Thymus (tissue), 11 donors: ENCODE data around the gene SIKE1. TPM values are rescaled to one million over a fixed set of nuclear protein-coding genes. Genes with fewer than 3 reads are reported as not detected.

Experiments used
- DNase-seq, 9 donors: peaks; one replicate each; pipeline ENCODE4 v3.0.0-alpha.2; 2013; ENCODE audit warnings: low spot score in 9 of 9, low read depth in 6 of 9, missing footprints in 1 of 9
- H3K27ac ChIP-seq, 2 donors: one replicate each; pipeline ENCODE4 v1.5.1; 2013; ENCODE audit warnings: control low read depth in 1 of 2, low read depth in 1 of 2, low read length in 1 of 2, mild to moderate bottlenecking in 1 of 2, moderate library complexity in 1 of 2
- H3K27me3 ChIP-seq, 2 donors: one replicate each; pipeline ENCODE4 v1.5.1; 2013; ENCODE audit warnings: low read length in 1 of 2; ENCODE audit not compliant: control insufficient read depth in 2 of 2, insufficient read depth in 1 of 2
- H3K36me3 ChIP-seq, 2 donors: one replicate each; pipeline ENCODE4 v1.5.1; 2013; ENCODE audit warnings: low read length in 1 of 2, mild to moderate bottlenecking in 1 of 2, moderate library complexity in 1 of 2; ENCODE audit not compliant: control insufficient read depth in 2 of 2, insufficient read depth in 2 of 2
- H3K4me1 ChIP-seq, 2 donors: one replicate each; pipeline ENCODE4 v1.5.1; 2013; ENCODE audit warnings: low read length in 2 of 2; ENCODE audit not compliant: control insufficient read depth in 2 of 2, insufficient read depth in 2 of 2
- H3K4me3 ChIP-seq, 2 donors: one replicate each; pipeline ENCODE4 v1.5.1; 2013; ENCODE audit warnings: low read length in 2 of 2, control low read depth in 1 of 2, mild to moderate bottlenecking in 1 of 2
- H3K9me3 ChIP-seq, 2 donors: one replicate each; pipeline ENCODE4 v1.5.1; 2013; ENCODE audit warnings: low read length in 1 of 2, mild to moderate bottlenecking in 1 of 2; ENCODE audit not compliant: control insufficient read depth in 2 of 2, insufficient read depth in 1 of 2
- WGBS: extraction: QIAGEN DNeasy Blood & Tissue Kit; methylation state at CpG from one replicate; pipeline ENCODE4 v1.1.7; 2013; 5-methylcytosine and 5-hydroxymethylcytosine counted together
- polyA plus RNA-seq: library from polyadenylated mRNA; stranded (reverse); fragments of 200-250 nt; gene quantifications from one replicate; pipeline ENCODE4 v1.2.3, GENCODE V29; 2013
- total RNA-seq: library from RNA; stranded (reverse); fragments of 120-200 nt; gene quantifications from one replicate; pipeline ENCODE4 v1.2.4, GENCODE V29; 2013
- donor health status: healthy.

SIKE1 gene
- total and polyA plus RNA-seq, 2 donors: 26.6 to 45.6 TPM

GRCh38 chr1:114749835-114750234, 30.6 kb downstream of the SIKE1 start:
- Histone ChIP-seq H3K4me3 (no peak overlapping the region), H3K4me1 (peaks cover 12% of the 10 kb centered on the region in 2 donors), H3K36me3 (peaks cover 5 to 39% of the 10 kb centered on the region in 2 donors), H3K27ac (no peak overlapping the region), H3K9me3 (no peaks in the 10 kb centered on the region), H3K27me3 (no peaks in the 10 kb centered on the region)
- DNase-seq: no peak
- 94% methylated on average over 5 of the region's 5 CpGs for WGBS

GRCh38 chr1:114746450-114747121, 33.9 kb downstream of the SIKE1 start:
- H3K27ac ChIP-seq: no peak overlapping the region
- no peak overlapping the region for H3K4me3 ChIP-seq
- H3K36me3 ChIP-seq: peaks cover 5 to 54% of the 10 kb centered on the region in 2 donors
- no peaks in the 10 kb centered on the region for H3K9me3 ChIP-seq
- WGBS: 90% methylated on average over 6 of the region's 6 CpGs
- H3K4me1 ChIP-seq: no peaks in the 10 kb centered on the region
- no peak for DNase-seq
- H3K27me3 ChIP-seq: no peaks in the 10 kb centered on the region

- no peaks in the 10 kb centered on the region for H3K4me1 ChIP-seq
- 96% methylated on average over 2 of the region's 2 CpGs for WGBS
- no peak overlapping the region for H3K27ac ChIP-seq
- peaks cover 5 to 53% of the 10 kb centered on the region in 2 donors for H3K36me3 ChIP-seq
- no peaks in the 10 kb centered on the region for H3K27me3 ChIP-seq
- H3K9me3 ChIP-seq: no peaks in the 10 kb centered on the region
- no peak overlapping the region for H3K4me3 ChIP-seq
- DNase-seq: no peak
Measured at GRCh38 chr1:114745291-114745690, 35.2 kb downstream of the SIKE1 start.

- DNase-seq: no peak
- WGBS: 98% methylated on average over 11 of the region's 11 CpGs
- Histone ChIP-seq H3K9me3 (no peaks in the 10 kb centered on the region), H3K4me1 (no peaks in the 10 kb centered on the region), H3K27me3 (no peaks in the 10 kb centered on the region), H3K27ac (no peak overlapping the region), H3K36me3 (peaks cover 12 to 47% of the 10 kb centered on the region in 2 donors), H3K4me3 (no peak overlapping the region)
Measured at GRCh38 chr1:114741963-114742746, 38.3 kb downstream of the SIKE1 start.

GRCh38 chr1:114740331-114740730, 40.2 kb downstream of the SIKE1 start:
- no peak for DNase-seq
- H3K4me1 ChIP-seq: no peaks in the 10 kb centered on the region
- no peaks in the 10 kb centered on the region for H3K27me3 ChIP-seq
- H3K27ac ChIP-seq: no peak overlapping the region
- WGBS: 99% methylated on average over 1 of the region's 1 CpG
- no peak overlapping the region for H3K4me3 ChIP-seq
- H3K9me3 ChIP-seq: no peaks in the 10 kb centered on the region
- peaks cover 17 to 54% of the 10 kb centered on the region in 2 donors for H3K36me3 ChIP-seq

- 99% methylated on average over 6 of the region's 6 CpGs for WGBS
- DNase-seq: no peak
- H3K36me3 ChIP-seq: peaks cover 25 to 68% of the 10 kb centered on the region in 2 donors
- no peaks in the 10 kb centered on the region for H3K27me3 ChIP-seq
- no peaks in the 10 kb centered on the region for H3K4me1 ChIP-seq
- H3K9me3 ChIP-seq: no peaks in the 10 kb centered on the region
- no peak overlapping the region for H3K4me3 ChIP-seq
- H3K27ac ChIP-seq: no peak overlapping the region
Measured at GRCh38 chr1:114737314-114737849, 43.1 kb downstream of the SIKE1 start.

- H3K27ac ChIP-seq: no peak overlapping the region
- WGBS: 100% methylated on average over 1 of the region's 1 CpG
- H3K36me3 ChIP-seq: peaks cover 26 to 79% of the 10 kb centered on the region in 2 donors
Measured at GRCh38 chr1:114735479-114735878, 45.0 kb downstream of the SIKE1 start.

GRCh38 chr1:114729782-114730181, 50.7 kb downstream of the SIKE1 start:
- Histone ChIP-seq H3K4me1 (no peaks in the 10 kb centered on the region), H3K27me3 (no peaks in the 10 kb centered on the region), H3K36me3 (peaks cover 27 to 90% of the 10 kb centered on the region in 2 donors), H3K4me3 (no peak overlapping the region), H3K27ac (no peak overlapping the region), H3K9me3 (no peaks in the 10 kb centered on the region)
- no peak for DNase-seq
- WGBS: 99% methylated on average over 1 of the region's 1 CpG

More at GRCh38 chr1:114735479-114735878, 45.0 kb downstream of the SIKE1 start:
- H3K4me3 ChIP-seq: no peak overlapping the region
- no peaks in the 10 kb centered on the region for H3K4me1 ChIP-seq
- no peaks in the 10 kb centered on the region for H3K27me3 ChIP-seq
- DNase-seq: no peak
- H3K9me3 ChIP-seq: no peaks in the 10 kb centered on the region

GRCh38 chr1:114728553-114728952, 51.9 kb downstream of the SIKE1 start:
- peaks cover 33 to 92% of the 10 kb centered on the region in 2 donors for H3K36me3 ChIP-seq
- DNase-seq: no peak
- WGBS: 96% methylated on average over 2 of the region's 2 CpGs

More at GRCh38 chr1:114728553-114728952, 51.9 kb downstream of the SIKE1 start:
- Histone ChIP-seq H3K4me3 (no peak overlapping the region), H3K4me1 (no peaks in the 10 kb centered on the region), H3K27me3 (no peaks in the 10 kb centered on the region), H3K9me3 (no peaks in the 10 kb centered on the region), H3K27ac (no peak overlapping the region)
